ENCODE data around the gene STRADB. TPM values are rescaled to one million over a fixed set of nuclear protein-coding genes. Genes with fewer than 3 reads are reported as not detected.

The STRADB gene
- total and polyA plus RNA-seq, 2 experiments from 2014 or later, result 62.5 to 68.3 TPM

DNA sequence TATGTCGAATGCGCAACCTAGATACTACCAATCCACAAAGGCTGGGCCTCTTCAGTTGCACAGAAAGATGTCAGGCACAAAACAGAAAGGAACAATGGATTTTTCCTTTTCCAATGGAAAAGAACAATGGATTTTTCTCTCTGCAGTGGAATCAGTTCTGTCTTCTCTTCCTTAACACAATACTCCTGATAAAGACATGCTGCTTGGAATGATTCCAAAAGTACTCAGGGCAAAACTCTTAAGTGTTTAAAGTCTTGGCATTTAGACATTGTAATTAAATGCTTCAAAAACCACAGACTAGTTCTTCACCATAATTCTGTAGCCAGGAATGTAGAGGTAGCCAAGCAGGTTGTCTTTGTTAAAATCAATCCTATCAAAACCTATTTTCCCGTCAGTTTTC lies 47.7 kb upstream of the STRADB start:
- Histone ChIP-seq H3K36me3 (replicated peaks; ENCODE audit: insufficient read depth, low read depth) (no peaks in the 10 kb centered on the region), H3K27ac (peak overlapping the region; percentile 18), H3K27me3 (no peaks in the 10 kb centered on the region), H2AFZ (no peak overlapping the region), H3K79me2 (peaks cover 7% of the 10 kb centered on the region), H3K9me2 (replicated peaks; ENCODE audit: insufficient read depth) (no peaks in the 10 kb centered on the region), H3K4me3 (no peak overlapping the region), H3K4me1 (ENCODE audit: insufficient read depth) (peaks cover 35% of the 10 kb centered on the region), H4K20me1 (ENCODE audit: insufficient read depth, poor library complexity, severe bottlenecking) (no peaks in the 10 kb centered on the region), H3K9me3 (ENCODE audit: low read depth) (no peaks in the 10 kb centered on the region), H3K4me2 (peak overlapping the region; percentile 36)
- 85% methylated on average over 3 of the region's 3 CpGs for WGBS (ENCODE audit: low lambda C conversion rate, missing lambda C conversion rate)
- no peak for DNase-seq (ENCODE audit: low spot score)
- TF ChIP-seq EZH2phosphoT487 (IDR thresholded peaks at IDR 0.05; ENCODE audit: low read depth, severe bottlenecking, unreplicated experiment), result no peak
- TF ChIP-seq, protein P1, sequence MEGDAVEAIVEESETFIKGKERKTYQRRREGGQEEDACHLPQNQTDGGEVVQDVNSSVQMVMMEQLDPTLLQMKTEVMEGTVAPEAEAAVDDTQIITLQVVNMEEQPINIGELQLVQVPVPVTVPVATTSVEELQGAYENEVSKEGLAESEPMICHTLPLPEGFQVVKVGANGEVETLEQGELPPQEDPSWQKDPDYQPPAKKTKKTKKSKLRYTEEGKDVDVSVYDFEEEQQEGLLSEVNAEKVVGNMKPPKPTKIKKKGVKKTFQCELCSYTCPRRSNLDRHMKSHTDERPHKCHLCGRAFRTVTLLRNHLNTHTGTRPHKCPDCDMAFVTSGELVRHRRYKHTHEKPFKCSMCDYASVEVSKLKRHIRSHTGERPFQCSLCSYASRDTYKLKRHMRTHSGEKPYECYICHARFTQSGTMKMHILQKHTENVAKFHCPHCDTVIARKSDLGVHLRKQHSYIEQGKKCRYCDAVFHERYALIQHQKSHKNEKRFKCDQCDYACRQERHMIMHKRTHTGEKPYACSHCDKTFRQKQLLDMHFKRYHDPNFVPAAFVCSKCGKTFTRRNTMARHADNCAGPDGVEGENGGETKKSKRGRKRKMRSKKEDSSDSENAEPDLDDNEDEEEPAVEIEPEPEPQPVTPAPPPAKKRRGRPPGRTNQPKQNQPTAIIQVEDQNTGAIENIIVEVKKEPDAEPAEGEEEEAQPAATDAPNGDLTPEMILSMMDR (IDR thresholded peaks at IDR 0.05; ENCODE audit: poor library complexity), result no peak
- no peak for TF ChIP-seq EZH2 (IDR thresholded peaks at IDR 0.05; ENCODE audit: borderline replicate concordance)

DNA sequence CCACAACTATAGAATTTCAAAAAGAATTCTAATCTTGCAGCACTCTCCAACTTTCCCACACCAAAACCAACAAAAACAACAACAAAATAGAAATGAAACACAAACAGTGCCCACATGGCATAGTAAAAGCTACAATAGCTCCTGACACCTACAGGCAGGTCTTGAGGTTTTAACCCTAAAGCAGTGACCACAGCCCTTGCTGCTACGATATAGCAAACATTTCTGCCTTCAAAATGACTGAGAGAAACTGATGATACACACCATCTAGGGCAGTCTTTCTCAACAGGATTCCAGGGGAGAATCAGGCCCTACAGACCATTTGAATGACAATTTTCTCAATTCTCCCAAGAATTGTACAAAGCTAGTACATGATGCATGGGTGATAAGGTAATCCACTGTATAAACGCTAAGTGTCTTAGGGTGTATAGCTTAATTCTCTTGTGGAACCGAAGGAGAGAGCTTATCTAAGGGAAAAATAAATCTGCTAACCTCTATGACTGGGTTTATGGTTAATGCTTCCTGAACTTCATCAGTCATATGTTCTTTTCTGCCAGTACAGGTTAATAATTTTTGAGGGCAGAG lies 46.8 kb upstream of the STRADB start:
- no peaks in the 10 kb centered on the region for H3K27me3 ChIP-seq
- no peaks in the 10 kb centered on the region for H3K9me2 ChIP-seq (replicated peaks; ENCODE audit: insufficient read depth)
- peak overlapping the region; percentile 18 for H3K27ac ChIP-seq
- no peaks in the 10 kb centered on the region for H3K36me3 ChIP-seq (replicated peaks; ENCODE audit: insufficient read depth, low read depth)
- no peak overlapping the region for H2AFZ ChIP-seq
- TF ChIP-seq EZH2phosphoT487 (IDR thresholded peaks at IDR 0.05; ENCODE audit: low read depth, severe bottlenecking, unreplicated experiment) (no peak), EZH2 (IDR thresholded peaks at IDR 0.05; ENCODE audit: borderline replicate concordance) (no peak)
- TF ChIP-seq, protein P1 (IDR thresholded peaks at IDR 0.05; ENCODE audit: poor library complexity), result no peak
- H4K20me1 ChIP-seq (ENCODE audit: insufficient read depth, poor library complexity, severe bottlenecking), result no peaks in the 10 kb centered on the region
- no peaks in the 10 kb centered on the region for H3K9me3 ChIP-seq (ENCODE audit: low read depth)
- no peak for DNase-seq (ENCODE audit: low spot score)
- peak overlapping the region; percentile 36 for H3K4me2 ChIP-seq
- peaks cover 35% of the 10 kb centered on the region for H3K4me1 ChIP-seq (ENCODE audit: insufficient read depth)
- peaks cover 10% of the 10 kb centered on the region for H3K79me2 ChIP-seq
- WGBS (ENCODE audit: low lambda C conversion rate, missing lambda C conversion rate), result 48% methylated on average over 3 of the region's 3 CpGs
- H3K4me3 ChIP-seq, result no peak overlapping the region

DNA sequence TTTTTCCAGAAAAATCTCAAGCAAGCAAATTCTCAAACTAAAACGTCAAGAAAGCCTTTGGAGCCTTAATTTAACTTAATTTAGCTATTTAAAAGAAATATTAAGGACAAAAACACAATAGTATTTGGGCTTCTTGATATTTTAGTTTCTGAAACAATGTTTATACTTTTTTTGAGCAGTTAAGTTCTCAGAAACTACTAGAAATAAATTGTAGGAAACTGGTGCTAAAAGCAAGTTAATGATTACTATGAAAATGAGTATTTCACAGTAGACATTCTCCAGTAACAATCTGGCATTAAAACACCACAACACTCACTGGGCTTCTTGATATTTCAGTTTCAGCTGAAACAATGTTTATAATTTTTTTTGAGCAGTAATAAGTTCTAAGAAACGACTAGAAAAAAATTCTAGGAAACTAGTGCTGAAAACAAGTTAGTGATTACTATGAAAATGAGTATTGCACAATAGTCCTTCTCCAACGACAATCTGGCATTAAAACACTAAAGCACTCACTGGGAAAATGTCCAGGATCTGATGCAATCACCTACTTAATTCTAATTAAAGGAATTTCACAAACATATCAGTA lies 45.4 kb upstream of the STRADB start:
- no peaks in the 10 kb centered on the region for H3K9me3 ChIP-seq (ENCODE audit: low read depth)
- H3K27ac ChIP-seq, result peak overlapping the region; percentile 46
- WGBS (ENCODE audit: low lambda C conversion rate, missing lambda C conversion rate), result 42% methylated on average over 3 of the region's 3 CpGs
- H3K9me2 ChIP-seq (replicated peaks; ENCODE audit: insufficient read depth), result no peaks in the 10 kb centered on the region
- TF ChIP-seq, protein P1 (IDR thresholded peaks at IDR 0.05; ENCODE audit: poor library complexity), result no peak
- no peak for TF ChIP-seq EZH2 (IDR thresholded peaks at IDR 0.05; ENCODE audit: borderline replicate concordance)
- no peak for TF ChIP-seq EZH2phosphoT487 (IDR thresholded peaks at IDR 0.05; ENCODE audit: low read depth, severe bottlenecking, unreplicated experiment)
- H3K4me1 ChIP-seq (ENCODE audit: insufficient read depth), result peaks cover 35% of the 10 kb centered on the region
- no peak overlapping the region for H2AFZ ChIP-seq
- peak overlapping the region; percentile 2 for H3K4me3 ChIP-seq
- peaks cover 6% of the 10 kb centered on the region for H3K79me2 ChIP-seq
- peak; percentile 41 for DNase-seq (ENCODE audit: low spot score)
- H3K4me2 ChIP-seq, result peak overlapping the region; percentile 52
- no peaks in the 10 kb centered on the region for H4K20me1 ChIP-seq (ENCODE audit: insufficient read depth, poor library complexity, severe bottlenecking)
- no peaks in the 10 kb centered on the region for H3K36me3 ChIP-seq (replicated peaks; ENCODE audit: insufficient read depth, low read depth)
- no peaks in the 10 kb centered on the region for H3K27me3 ChIP-seq
